ENCODE results near the gene KCNK4.
A peak's percentile ranks its signal among the peaks of the same experiment; 100 is the strongest.
"Not testable (repeated sequence)": the region's sequence is repeated elsewhere in the genome, so short reads cannot be mapped to it uniquely, and the experiment has no call there.

Gene KCNK4

GRCh38 chr11:64313491-64314145 lies 22.5 kb downstream of the KCNK4 start:
- no peak for DNase-seq

DNA sequence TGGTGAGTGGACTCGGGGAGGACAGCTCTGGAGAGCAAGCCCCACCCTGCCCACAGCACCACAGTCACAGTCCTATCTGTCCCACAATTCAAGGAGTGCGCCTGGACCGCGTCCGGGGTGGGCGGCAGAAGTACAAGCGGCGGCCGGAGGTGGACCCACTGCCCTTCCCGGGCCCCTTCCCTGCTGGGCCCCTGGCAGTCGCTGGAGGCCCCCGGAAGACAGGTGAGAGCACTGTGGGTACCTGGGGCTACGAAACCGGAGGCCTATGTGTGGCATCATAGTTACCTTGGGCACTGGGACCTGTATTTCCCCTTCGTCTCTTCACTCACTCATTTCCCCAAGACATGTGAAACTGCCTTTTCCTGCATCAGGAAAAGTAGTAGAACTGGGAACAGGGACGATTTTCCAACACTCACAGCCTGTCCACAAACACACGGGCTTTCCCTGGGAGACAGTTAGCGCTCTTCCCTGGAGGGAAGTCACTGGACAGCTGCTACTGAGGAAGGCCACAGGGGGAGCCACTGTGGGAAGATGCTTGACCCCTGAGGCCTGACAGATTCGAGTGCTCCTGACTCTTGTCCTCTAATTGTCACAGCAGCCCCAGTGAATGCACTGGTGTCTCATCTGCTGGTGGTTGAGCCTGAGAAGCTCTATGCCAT lies 23.2 kb downstream of the KCNK4 start:
- no peak for DNase-seq

DNA sequence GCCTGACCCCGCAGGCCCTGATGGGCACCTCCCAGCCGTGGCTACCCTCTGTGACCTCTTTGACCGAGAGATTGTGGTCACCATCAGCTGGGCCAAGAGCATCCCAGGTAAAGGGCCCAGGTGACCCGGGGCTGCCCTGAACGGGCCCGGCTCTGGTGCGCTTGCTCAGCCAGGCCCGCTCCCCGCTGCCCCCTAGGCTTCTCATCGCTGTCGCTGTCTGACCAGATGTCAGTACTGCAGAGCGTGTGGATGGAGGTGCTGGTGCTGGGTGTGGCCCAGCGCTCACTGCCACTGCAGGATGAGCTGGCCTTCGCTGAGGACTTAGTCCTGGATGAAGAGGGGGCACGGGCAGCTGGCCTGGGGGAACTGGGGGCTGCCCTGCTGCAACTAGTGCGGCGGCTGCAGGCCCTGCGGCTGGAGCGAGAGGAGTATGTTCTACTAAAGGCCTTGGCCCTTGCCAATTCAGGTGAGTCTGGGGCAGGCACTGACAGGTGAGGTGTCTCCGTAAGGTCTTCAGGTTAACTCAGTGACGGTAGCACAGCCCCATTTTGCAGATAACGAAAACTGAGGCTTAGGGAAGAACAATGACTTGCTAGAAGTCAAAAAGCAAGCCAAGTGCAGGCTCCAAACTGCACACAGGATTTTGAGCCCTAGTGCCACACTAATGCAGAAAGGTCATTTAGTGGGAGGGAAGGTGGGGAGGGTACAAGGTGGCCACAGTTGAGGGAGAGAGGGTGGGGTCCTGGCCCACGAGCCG lies 23.9 kb downstream of the KCNK4 start:
- no peak for DNase-seq

- not testable (repeated sequence) for DNase-seq
Measured at GRCh38 chr11:64315667-64316526, 24.8 kb downstream of the KCNK4 start.

DNA sequence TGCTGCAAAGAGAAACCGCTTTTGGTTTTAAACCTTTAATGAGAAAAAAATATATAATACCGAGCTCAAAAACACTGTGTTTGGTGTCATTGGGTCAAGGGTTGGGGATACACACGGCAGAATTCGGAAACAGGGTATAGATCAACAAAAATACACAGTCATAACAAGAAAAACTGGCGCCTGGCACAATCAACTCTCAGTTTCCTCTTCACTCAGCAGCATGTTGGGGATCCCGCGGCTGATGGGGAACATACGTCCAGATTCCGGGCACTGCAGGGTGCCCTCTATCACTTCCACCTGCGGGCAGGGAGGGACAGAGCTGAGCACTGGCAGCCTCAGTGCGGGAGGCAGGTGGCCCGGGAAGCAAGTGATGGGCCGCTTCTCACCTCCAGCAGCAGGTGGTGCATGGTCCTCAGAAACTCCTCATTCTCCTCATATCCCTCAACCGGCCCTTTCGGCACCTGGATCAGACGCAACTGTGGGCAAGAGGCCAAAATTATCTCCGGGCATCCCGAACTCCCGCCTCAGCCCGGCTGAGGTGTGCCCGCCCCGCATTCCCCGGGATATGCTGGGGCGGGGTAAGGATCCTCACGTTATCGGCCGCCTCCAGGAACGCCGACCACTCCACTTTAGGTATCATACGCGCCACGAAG lies 25.7 kb downstream of the KCNK4 start:
- DNase-seq = peak in 1 of 2 experiments; percentile 58

DNA sequence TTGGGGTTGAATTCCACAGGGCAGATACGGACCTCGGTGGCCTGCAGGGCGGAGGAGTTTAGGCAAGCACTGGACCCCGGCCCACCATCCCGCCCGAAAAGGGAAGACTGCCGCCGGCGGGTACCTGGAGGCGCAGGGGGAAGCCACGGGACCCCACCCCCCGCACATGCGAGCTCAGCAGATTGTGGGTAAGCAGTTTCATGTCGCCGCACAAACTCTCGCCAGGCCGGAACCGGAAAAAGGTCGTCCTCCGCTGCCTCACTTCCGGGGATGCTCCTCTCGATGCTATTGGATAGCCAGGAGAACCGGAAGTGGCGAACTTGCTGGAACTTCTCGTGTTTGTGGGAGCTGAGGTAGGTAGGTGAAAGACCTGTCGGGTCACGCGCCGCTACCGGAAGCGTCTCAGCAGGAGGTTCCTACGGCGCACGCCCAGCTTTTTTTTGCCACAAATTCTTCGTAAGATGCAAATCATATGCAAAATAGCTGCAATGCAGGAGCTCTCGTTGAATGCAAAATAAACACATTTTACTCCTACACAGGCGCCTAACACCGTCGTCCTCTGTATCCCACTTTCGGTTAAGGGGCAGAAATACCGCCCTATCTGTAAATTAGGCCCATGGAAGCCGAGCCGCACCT lies 26.3 kb downstream of the KCNK4 start, which contains the start of gene TRMT112:
TSS of gene TRMT112 (minus strand) at position 235 of the 636 bp plus-strand sequence. CDS start at position 202, 33 bp downstream.
- peak; percentile 97 to 98 for DNase-seq

DNA sequence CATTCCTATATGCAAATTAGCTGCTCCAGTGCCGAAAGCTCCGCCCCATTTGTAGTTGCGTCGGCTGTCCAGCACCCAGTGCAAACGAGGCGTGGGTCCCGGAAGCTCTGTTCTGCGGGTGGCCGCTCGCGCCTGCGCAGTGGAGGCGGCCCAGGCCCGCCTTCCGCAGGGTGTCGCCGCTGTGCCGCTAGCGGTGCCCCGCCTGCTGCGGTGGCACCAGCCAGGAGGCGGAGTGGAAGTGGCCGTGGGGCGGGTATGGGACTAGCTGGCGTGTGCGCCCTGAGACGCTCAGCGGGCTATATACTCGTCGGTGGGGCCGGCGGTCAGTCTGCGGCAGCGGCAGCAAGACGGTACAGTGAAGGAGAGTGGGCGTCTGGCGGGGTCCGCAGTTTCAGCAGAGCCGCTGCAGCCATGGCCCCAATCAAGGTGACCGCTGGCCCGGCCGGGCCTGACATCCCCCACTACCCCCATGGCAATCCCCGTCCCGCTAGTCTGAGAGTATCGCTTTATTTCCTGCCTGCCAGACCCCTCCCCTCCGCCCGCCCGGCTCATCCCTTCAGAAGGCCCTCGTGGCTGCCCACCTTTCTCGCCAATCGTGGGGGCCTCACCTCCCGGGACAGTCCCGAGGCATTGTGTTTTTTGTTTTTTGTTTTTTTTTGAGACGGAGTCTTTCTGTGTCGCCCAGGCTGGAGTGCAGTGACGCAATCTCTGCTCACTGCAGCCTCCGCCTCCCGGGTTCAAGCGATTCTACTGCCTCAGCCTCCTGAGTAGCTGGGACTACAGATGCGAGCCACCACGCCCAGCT lies 27.1 kb downstream of the KCNK4 start, which contains the start of gene PRDX5:
TSS of gene PRDX5 (plus strand) at position 161 of the 805 bp plus-strand sequence. CDS start at position 256, 95 bp downstream.
- DNase-seq = peak; percentile 83 to 95

- DNase-seq = no peak
Measured at GRCh38 chr11:64318766-64319761, 28.0 kb downstream of the KCNK4 start.

GRCh38 chr11:64320556-64320955 lies 29.5 kb downstream of the KCNK4 start:
- no peak for DNase-seq

DNA sequence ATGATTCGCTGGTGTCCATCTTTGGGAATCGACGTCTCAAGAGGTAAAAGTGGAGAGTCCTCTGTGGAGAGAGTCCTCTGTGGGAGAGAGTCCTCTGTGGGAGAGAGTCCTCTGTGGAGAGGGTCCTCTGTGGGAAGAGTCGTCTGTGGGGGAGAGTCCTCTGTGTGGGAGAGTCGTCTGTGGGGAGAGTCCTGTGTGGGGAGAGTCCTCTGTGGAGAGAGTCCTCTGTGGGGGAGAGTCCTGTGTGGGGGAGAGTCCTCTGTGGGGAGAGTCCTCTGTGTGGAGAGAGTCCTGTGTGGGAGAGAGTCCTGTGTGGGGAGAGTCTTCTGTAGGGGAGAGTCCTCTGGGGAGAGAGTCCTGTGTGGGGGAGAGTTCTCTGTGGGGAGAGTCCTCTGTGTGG lies 29.9 kb downstream of the KCNK4 start:
- DNase-seq = no peak

DNA sequence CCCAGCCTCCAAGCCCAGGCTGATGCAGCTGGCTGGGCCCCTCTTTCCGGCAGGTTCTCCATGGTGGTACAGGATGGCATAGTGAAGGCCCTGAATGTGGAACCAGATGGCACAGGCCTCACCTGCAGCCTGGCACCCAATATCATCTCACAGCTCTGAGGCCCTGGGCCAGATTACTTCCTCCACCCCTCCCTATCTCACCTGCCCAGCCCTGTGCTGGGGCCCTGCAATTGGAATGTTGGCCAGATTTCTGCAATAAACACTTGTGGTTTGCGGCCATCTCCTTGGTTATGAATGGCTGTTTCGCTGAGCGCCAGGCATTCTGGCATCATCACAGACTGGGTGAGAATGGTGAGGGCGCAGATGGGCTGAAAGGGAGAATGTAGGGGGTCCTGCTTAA lies 30.4 kb downstream of the KCNK4 start:
- DNase-seq = no peak

- DNase-seq = no peak
Measured at GRCh38 chr11:64322925-64323260, 31.8 kb downstream of the KCNK4 start.

DNA sequence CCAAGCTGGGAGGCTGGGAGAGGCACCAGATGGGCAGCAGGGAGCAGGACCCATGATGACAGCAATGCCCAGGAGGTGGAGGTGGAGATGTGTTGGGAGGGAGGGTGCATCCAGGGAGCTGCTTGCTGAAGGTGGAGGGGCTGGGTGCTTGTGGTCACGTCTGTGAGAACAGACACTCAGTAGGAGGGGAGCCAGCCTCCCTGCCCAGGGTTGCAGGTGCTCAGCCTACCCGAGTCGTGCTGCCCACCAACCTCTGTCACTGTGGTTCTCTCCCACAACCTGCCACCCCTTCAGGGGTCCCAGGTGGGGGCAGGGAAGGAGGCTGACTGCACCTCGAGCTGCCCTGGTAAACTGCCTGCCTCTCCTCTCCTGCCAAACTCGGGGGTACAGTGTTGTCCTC lies 32.3 kb downstream of the KCNK4 start:
- DNase-seq = no peak

DNA sequence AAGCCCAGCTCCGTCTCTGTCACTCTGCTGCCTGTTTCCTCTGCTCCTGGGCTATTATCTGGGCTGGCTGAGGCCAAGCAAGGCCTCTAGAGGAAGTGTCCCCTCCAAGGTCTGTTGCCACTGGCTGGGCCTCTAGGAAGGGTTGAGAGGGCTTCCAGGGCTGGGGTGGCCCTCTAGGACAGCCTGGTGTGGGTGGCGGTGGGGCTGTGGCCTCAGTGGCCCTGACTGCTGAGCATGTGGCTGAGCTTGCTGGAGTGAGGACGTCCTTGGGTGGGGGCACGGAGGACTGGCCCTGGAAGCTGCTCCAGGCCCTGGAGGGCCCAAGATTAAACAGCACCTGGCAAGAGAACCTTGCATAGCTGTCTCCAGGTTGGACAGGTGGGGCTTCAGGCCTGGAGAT lies 32.9 kb downstream of the KCNK4 start:
- DNase-seq = not testable (repeated sequence)

GRCh38 chr11:64324692-64325469 lies 33.8 kb downstream of the KCNK4 start:
- no peak for DNase-seq

- no peak for DNase-seq
Measured at GRCh38 chr11:64327375-64327774, 36.3 kb downstream of the KCNK4 start.

DNA sequence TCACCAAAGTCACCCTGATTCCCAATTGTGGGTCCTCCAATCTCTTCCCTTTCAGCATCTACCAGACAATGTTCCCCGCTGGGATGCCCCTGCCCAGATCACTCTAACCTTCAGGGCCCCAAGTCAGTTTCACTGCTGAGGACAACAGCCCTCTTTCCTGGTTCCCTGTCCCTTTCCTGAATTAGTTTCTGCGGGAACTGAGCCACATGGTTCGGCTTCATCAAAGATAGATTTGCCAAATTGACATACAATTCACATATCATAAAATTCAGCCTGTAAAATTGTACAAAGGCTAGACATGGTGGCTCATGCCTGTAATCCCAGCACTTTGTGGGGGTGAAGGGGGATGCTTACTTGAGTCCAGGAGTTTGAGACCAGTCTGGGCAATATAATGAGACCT lies 36.9 kb downstream of the KCNK4 start:
- DNase-seq = no peak

DNA sequence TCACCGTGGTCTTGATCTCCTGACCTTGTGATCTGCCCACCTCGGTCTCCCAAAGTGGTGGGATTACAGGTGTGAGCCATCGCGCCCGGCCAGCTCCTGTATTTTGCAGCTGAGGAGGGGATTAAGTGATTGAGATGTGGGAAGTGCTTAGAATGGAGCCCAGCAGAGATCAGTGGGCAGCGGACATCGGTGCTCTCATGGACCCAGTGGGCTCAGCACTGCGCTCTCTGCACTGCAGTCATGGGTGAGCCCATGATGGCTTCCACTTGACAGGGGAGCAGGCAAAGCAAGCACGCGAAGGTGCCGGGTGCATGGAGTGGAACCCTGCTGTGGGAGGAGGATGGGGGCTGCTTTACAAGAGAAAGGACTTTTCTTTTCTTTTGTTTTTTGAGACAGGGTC lies 39.8 kb downstream of the KCNK4 start:
- DNase-seq = no peak

Measured in SW 1271 (cell line).